HEK293T (cell line): ENCODE results near the gene PLEKHG4.

Source experiments
- ARNT ChIP-seq: fragments of 450-650 bp; IDR thresholded peaks from 2 replicates; pipeline ENCODE4 v1.6.1; 2017; ENCODE audit warnings: mild to moderate bottlenecking
- BHLHE40 ChIP-seq: fragments of 450-650 bp; IDR thresholded peaks from 2 replicates; pipeline ENCODE4 v1.6.1; 2016; ENCODE audit warnings: mild to moderate bottlenecking, moderate library complexity, borderline replicate concordance
- CTBP1 ChIP-seq: fragments of 450-650 bp; IDR thresholded peaks from 2 replicates; pipeline ENCODE4 v1.6.1; 2016; ENCODE audit warnings: borderline replicate concordance
- ELF4 ChIP-seq: fragments of 450-650 bp; IDR thresholded peaks from 2 replicates; pipeline ENCODE4 v1.6.1; 2017; ENCODE audit warnings: antibody characterized with exemption
- FOXA1 ChIP-seq: fragments of 450-650 bp; IDR thresholded peaks from 2 replicates; pipeline ENCODE4 v1.6.1; 2016; ENCODE audit warnings: mild to moderate bottlenecking
- FOXK2 ChIP-seq: fragments of 450-650 bp; IDR thresholded peaks from 2 replicates; pipeline ENCODE4 v1.6.1; 2016; ENCODE audit warnings: mild to moderate bottlenecking
- FOXM1 ChIP-seq: fragments of 450-650 bp; IDR thresholded peaks from 2 replicates; pipeline ENCODE4 v1.6.1; 2017; ENCODE audit warnings: mild to moderate bottlenecking, borderline replicate concordance
- NFRKB ChIP-seq: fragments of 450-650 bp; IDR thresholded peaks from 2 replicates; pipeline ENCODE4 v1.6.1; 2016; ENCODE audit warnings: mild to moderate bottlenecking, moderate library complexity
- SP1 ChIP-seq: fragments of 450-650 bp; IDR thresholded peaks from 2 replicates; pipeline ENCODE4 v1.6.1; 2017
- SUZ12 ChIP-seq: fragments of 450-650 bp; IDR thresholded peaks from 2 replicates; pipeline ENCODE4 v1.6.1; 2016; ENCODE audit warnings: mild to moderate bottlenecking
- TARDBP ChIP-seq: fragments of 450-650 bp; IDR thresholded peaks from 2 replicates; pipeline ENCODE4 v1.6.1; 2016
- ZNF384 ChIP-seq: fragments of 450-650 bp; IDR thresholded peaks from 2 replicates; pipeline ENCODE4 v1.6.1; 2016
- TF ChIP-seq, protein P1 (sequence below): fragments of 450-650 bp; IDR thresholded peaks from 2 replicates; pipeline ENCODE4 v1.6.1; 2016

DNA sequence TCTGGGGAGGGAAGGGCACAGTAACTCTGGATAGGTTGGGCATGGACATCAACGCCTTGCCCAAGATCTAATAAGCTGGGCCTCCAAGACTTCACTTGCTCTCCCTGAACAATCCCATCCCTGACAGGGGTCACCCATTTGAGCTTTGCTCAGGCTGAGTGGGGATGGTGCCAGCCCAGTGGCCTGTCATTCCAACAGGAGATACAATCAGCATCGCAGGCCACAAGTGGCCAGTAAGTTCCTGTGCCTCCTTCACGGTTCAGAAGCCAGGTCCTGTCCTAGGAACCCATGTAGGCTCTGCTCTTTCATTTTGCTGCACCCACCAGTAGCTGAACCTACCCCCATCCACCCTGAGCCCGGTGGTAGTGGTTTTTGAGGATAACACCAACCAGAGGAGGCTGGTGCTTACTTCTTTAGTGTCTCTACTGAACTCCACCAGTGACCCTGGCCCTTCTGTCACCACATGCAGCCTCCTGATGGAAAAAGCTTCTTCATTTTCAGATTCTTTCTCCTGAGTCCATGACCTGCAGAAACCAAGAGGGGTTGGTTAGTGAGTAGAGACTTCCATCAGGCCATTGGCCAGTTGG lies 14.9 kb downstream of the PLEKHG4 start:
- TF ChIP-seq ZNF384 (no peak), TARDBP (no peak), BHLHE40 (no peak), SP1 (no peak), ELF4 (no peak), FOXK2 (no peak), NFRKB (no peak), FOXM1 (no peak), ARNT (no peak), SUZ12 (no peak), FOXA1 (no peak), CTBP1 (no peak)
- TF ChIP-seq, protein P1, sequence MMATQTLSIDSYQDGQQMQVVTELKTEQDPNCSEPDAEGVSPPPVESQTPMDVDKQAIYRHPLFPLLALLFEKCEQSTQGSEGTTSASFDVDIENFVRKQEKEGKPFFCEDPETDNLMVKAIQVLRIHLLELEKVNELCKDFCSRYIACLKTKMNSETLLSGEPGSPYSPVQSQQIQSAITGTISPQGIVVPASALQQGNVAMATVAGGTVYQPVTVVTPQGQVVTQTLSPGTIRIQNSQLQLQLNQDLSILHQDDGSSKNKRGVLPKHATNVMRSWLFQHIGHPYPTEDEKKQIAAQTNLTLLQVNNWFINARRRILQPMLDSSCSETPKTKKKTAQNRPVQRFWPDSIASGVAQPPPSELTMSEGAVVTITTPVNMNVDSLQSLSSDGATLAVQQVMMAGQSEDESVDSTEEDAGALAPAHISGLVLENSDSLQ, result no peak
